GM21515 (cell line): ENCODE measurements around the gene NPY4R2.
"Not testable (repeated sequence)": the region's sequence is repeated elsewhere in the genome, so short reads cannot be mapped to it uniquely, and the experiment has no call there.

Experiments used
- ATAC-seq: cut with Tn5 transposase; IDR thresholded peaks from one replicate; pipeline ENCODE4 v1.9.1; 2021; ENCODE audit not compliant: unreplicated experiment

NPY4R2 gene, protein sequence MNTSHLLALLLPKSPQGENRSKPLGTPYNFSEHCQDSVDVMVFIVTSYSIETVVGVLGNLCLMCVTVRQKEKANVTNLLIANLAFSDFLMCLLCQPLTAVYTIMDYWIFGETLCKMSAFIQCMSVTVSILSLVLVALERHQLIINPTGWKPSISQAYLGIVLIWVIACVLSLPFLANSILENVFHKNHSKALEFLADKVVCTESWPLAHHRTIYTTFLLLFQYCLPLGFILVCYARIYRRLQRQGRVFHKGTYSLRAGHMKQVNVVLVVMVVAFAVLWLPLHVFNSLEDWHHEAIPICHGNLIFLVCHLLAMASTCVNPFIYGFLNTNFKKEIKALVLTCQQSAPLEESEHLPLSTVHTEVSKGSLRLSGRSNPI

DNA sequence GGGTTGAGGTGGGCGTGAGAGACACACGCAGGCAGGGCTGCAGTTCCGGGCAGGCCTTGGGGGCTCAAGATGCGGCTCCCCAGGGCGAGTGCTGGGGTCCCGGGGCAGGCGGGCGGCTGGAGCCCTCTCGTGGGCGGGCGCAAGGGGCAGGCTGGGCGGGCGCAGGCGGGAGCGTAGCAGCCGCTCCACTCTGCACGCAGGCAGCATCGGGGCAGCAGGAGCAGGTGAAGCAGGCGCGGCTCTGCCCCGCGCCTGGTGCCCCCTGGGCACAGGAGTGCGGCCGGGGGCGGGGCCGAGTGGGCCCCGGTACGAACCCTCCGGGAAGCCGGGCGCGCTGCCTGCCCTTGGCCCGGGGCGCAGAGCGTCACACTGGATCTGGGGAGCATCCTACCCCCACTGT lies at the start of gene NPY4R2:
Gene NPY4R2, plus strand, starts transcription at position 188 of the 400 bp plus-strand sequence. CDS start 3,326 bp downstream, outside the sequence.
- ATAC-seq = not testable (repeated sequence)

DNA sequence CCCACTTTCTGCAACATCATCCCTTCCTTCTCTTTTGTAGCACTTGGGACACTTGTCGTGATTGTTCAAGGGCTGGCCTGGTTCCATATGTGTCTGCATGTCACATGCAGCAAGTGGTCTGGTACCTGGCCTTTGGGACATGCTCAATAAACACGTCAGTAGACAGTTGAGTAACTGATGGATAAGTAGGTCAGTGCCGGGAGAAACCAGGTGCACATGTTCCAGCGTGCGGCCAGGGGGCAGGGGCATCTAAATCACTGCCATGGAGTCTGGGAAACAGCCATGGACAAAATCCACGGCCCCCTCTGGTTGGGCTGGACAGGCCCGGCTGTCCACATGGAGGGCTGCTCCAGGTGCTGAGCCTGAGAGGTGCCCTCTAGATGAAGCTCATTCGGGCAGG lies 47.6 kb upstream of the NPY4R2 start:
- not testable (repeated sequence) for ATAC-seq

DNA sequence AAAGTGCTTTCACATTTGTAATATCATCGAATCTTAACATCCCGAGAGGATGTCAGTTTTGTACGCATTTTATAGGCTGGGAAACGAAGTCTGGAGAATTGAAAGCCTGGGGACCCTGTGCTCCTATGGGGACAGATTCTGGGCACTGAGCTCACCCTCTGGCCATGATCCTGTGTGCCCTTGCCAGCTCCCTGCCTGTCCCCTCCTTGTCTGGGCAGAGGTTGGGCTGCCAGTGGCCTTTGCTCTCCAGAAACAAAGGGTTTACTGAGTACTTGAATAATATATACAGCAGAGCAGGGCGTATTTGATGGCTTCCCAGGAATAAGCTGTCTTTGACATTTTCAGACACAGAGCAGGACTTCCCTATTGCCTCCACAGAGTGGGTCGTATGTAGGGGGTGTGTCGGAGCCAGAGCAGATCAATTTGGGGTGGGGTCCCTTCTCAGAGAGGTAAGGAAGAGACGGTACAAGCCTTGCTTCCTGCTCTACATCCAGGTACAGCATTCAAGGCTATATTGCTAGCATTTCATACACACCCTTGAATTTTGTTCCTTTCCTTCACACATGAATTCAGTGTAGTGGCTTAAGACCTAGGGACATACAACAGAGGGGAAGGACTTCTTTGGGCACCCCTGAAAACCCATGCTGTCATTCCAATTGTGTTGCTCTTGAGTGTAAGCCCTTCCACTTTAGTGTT lies 46.8 kb upstream of the NPY4R2 start:
- ATAC-seq = not testable (repeated sequence)

DNA sequence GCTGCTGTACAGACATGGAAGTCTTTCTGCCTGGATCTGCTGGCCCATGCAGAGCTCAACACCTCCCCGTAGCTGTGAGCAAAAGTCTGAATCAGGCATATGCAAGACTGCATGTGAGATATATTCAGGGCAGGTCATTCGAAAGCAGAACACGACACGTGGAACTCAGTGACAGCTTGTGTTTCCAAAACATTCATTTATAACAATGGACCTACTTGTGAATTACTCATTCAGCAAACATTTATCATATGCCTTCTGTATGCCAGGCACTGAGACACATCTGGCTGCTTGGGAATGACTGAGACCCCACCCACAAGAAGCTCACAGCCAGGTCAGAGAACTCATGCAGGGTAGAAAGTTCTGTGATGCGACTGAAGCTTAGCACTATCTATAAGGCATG lies 46.2 kb upstream of the NPY4R2 start:
- ATAC-seq = not testable (repeated sequence)

DNA sequence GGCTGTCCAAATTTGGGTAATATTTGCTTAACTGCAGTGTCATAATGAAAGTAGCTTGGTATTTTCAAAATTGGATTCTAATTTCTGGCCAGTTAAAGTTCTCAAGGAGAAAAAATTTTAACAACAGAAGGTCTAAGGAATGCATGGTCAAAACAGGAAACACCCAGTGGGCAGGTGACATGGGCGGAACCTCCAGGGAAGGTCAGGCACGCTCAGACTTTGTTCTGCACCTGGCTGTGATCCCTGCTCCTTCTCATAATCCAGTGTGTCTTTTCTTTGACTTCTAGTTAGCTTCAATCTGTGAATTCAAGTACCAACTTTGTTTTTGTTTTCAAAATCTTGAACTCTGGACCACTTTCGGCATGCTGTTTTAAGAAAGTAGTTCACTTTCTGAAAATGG lies 34.2 kb upstream of the NPY4R2 start:
- ATAC-seq = not testable (repeated sequence)

DNA sequence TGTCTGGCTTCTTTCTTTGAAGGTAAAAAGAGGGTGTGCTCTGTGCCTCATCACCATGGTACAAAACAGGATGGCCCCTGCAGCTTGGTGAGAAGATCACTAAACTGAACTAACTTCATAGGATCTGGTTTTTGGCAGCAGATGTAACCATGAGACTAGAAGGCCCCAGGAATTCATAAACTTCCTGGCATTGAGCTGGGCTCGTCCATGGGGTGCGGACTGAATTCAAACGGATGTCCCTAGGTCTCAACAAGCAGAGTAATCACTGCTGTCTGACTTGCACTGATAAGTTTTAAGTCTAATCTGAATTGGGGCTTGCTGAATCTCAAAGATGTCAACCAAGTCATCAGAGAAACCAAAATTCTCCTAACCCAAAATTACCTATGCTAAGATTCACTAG lies 33.5 kb upstream of the NPY4R2 start:
- not testable (repeated sequence) for ATAC-seq

DNA sequence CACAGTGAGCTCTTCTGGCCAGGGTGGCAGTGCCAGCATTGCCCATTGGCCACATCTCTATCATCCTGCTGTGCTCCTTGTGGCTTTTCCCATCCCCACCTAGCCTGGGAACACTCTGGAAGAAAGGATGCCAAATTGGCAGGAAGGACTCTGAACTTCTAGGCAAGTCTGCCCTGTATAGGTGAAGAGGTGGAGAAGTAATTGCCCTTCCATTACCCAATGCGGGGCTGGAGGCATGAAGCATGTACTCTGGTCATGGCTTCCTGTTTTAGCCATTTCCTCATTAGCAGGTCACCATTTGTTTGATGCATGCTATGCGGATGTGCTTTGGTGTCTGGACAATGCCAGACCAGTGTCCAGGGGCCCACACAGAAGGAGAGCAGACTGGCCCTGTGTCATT lies 32.1 kb upstream of the NPY4R2 start:
- not testable (repeated sequence) for ATAC-seq

DNA sequence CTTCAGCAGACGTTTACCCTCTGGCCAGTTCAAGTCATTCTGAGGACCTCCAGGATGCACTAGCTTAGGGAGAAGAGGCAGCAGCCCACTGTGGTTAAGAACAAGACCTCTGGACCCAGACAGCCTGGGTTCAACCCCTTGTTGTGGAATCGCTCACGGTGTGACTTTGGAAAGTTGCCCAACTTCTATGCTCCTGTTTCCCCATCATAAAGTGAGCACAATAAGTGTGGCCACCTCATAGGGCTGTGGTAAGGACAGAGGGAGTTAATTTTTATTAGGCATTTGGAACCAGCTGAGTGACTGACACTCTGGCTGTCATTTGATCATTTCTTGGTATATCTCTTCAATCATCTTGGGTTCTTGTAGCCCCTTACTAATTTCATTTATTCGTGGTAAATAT lies 31.6 kb upstream of the NPY4R2 start:
- ATAC-seq = not testable (repeated sequence)

DNA sequence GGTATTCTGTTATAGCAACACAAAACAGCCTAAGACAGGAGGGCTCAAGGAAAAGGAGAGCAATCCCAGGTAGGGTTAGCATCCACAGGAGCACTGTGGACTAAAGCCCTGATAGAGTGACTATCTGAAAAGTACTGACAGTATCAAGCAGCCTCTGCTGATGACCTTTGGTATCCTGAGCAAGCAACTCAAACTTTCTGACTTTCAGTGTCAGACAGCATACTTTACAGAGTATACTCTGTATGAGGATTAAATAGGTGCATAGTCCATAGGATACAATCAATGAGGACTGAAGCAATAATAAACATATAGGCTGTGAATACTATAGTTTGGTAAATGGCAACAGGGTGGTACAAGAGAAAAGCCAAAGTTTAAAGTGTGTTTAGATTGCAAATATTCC lies 27.7 kb upstream of the NPY4R2 start:
- not testable (repeated sequence) for ATAC-seq

DNA sequence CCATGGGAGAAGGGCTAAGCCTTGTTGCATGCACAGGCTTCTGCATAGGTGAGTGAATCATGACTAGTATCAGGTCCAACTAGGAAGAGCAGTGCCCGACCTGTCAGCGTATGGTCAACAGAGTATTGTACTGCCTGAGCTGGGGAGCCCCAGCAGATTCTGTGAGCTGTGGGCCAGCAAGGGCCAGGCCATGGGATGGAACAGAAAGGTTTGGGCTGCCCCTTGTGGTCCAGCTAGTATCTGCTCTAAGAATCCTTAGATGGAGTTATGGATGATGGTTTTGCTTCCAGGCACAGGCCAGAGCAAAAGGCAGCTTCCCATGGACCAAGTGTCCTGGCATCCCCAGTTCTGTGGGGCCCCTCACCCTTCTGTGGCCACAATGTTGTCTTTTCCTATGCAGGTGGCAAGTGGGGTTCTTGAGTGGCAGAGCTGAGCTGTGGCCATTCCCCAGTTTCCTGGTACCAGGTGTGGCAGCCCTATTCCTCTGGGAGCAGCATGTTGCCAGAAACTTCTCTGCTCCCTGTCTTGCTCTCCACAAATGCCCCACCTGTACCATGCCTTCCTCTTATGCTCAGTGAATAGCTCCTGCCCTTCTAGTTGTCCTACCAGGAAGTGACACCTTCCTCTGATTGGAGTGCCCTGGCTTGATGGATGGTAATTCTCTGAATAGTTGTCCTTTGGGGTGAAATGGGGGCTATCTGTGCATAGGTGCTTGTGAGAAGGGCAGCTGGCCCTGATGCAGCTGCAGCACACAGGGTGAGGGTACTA lies 25.8 kb upstream of the NPY4R2 start:
- not testable (repeated sequence) for ATAC-seq

DNA sequence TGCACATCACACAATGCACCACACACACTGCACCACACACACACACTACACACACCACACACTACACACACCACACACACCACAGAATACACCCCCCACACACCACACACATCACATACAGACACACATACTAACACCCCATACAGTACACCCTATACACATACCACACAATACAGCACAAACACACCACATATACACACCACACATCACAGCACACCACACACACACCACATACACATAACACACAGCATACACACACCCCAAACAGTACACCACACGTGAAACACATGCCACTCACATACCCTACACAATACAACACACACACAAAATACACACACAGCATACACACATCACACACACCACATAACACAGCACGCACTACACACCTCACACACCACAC lies 23.9 kb upstream of the NPY4R2 start:
- ATAC-seq = not testable (repeated sequence)

DNA sequence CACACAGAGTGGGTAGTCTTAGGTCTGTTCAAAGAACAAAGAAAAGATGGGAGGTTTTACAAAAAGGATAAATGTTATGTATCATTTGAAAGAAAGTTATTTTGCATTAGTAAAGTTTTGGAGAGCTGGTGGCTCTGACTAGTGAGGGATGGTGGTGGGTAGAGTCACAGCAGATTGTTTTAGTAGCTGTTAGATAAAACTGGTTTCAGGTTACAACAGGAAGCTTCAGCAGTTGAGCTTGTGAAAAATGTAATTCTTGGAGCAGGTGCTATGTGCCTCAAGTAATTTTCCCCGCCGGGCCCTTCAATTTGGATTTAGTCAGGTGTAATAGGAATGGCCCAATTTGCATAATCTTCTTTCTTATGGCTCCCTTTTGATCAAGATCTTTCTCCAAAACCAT lies 20.6 kb upstream of the NPY4R2 start:
- ATAC-seq = not testable (repeated sequence)

DNA sequence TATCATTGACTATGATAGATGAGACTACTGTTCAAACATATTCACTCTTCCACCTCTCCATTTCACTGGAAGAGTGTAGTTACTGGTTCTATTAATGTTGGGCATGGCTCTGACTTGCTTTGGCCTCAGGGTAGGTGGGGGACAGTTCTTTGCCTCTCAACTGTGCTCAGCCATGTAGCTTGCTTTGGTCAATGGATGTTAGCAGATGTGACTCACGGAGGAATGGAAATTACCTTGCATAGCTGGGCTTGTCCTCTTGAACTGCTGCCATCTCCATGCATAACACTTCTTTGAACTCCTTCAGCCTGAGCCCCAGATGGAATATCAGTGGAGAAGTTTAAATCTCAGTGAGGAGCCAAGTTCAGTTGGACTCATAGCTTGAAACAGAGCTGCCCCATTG lies 9.1 kb upstream of the NPY4R2 start:
- not testable (repeated sequence) for ATAC-seq

DNA sequence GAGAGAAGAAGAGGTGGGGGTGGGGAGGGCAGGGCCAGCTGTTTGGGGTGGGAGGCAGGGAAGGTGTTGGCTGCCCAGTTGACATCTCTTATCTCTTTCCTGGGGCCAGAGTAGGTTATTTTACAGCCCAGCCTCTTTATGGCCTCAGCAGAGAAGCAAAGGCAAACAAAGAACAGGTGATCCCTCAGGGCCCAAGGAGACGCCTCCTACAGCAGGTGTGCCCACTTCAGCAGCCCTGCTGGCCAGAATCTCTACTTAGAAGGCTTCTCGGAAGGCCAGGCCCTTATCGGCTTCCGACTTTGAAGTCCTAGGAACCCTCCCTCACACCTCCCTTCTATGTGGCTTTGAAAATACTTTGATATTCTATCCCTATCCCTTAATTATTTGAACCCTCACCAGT lies 8.0 kb upstream of the NPY4R2 start:
- ATAC-seq = not testable (repeated sequence)

DNA sequence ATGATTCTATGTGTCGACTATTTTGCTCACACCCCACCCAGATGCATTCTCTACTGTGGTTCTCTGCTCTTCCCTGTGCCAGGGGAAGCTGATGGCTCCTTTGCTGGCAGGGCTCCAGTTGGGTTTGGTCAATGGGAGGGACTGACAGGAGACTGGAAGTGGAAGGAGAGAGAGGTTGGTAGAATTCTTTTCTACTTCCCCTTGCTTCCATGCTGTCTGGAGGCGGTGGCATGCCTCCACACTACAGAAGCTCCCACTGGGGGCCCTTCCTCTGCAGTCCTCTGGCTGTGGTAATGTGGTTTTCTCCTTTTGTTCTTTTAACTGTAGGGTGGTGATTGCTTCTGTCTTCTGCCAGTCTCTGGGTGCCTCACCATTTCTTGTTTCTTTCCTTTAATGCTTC lies 4.4 kb upstream of the NPY4R2 start:
- not testable (repeated sequence) for ATAC-seq

DNA sequence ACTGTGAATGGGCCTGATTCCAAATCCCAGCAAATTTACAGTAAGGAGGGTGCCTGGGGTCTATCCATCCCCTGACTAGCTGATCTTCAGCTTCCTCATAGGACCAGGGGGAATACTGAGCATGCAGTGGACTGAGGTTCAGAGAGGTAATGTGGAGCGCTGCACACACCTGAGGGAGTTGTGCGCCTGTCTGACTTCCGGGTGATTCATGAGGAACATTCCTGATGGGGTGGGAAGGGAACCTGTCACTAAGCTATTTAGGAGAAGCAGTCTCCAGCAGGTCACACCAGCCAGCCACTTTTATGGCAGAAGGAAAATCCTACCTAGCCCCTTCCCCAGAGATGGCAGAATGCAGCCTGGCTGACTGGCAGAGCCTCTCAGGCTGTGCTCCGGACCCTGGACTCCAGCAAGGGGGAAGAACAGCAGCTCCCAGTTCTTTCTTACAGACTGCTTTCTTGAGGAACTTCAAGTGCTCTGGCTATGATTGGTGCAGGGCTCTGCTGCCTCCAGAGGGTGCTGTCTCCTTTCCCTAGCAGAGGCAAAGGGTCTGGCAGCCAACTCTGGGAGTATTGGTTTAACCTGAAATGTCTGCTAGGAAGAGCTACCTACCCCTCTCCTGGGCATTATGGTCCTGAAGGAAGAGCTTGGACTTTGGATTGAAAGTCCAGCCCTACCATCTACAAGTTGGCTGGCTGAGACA lies 2.5 kb upstream of the NPY4R2 start:
- ATAC-seq = not testable (repeated sequence)

DNA sequence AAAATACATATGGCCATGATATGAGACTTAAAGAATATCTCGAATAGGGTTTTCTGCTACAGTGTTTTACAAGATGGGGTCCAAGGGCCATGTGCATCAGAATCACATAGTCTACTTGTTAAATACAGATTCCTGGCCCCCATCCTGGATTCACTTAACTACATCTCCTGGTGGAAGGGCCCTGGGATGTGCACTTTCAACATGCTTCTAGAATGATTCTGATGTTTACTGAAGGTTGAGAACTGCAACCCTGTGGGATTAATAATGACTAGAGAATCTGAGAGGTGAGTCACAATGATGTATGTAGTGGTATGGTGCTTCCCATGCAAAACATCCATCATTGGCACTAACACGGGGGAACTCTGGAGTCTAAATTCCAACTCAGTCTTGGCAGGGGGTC lies 2.1 kb downstream of the NPY4R2 start:
- ATAC-seq = not testable (repeated sequence)

DNA sequence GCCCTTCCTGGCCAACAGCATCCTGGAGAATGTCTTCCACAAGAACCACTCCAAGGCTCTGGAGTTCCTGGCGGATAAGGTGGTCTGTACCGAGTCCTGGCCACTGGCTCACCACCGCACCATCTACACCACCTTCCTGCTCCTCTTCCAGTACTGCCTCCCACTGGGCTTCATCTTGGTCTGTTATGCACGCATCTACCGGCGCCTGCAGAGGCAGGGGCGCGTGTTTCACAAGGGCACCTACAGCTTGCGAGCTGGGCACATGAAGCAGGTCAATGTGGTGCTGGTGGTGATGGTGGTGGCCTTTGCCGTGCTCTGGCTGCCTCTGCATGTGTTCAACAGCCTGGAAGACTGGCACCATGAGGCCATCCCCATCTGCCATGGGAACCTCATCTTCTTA lies 4.0 kb downstream of the NPY4R2 start:
- ATAC-seq = not testable (repeated sequence)

DNA sequence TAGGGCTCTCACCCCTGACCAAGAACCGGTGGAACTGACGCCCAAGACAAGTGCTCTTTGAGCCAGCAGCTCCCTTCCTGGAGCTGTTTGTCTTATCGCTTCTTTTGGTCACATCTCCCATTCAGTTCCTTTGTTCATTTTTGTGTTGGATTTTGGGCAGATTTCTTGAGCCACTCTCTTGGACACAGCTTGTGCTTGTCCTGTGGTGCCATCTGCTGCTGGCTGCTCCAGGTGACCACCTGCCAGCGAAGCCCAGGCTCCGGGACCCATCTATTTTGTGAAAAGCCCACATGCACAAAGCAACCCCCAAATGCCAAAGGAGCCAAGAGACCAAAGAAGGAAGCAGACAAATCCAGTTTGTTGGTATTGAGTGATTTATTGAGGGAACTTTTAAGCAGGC lies 6.2 kb downstream of the NPY4R2 start:
- ATAC-seq = not testable (repeated sequence)

DNA sequence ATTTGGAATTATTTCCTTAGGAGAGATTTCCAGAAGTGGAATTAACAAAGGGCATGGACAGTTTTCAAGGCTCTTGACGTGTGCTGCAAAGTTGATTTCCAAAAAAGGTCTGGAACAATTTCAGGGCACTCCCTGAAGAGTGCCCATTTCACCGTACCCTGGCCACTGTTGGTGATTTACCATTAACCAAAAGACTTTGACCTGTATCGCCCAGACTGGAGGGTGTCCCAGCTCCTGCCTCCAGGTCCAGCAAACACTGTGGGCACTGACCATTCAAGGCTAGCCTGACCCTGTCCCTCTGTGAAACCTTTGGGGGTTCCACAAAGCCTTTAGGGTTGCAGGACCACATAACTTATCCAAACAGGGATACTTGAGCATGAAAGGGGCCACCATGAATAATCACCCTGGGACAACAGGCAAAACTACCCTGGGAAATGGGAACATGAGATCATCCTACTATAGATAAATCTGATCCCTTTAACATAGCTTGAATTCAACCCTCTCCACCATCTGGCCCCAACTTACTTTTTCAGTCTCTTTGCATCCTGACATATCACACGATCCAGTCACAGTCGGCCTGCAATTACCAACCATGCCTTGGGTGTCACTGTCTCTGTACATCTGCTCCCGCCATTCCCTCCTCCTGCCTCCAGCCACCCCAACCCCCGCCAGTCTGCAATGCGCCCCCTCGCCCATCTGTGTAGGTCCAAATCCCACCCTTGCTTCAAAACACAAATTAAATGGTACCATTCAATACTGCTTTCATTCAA lies 8.9 kb downstream of the NPY4R2 start:
- ATAC-seq = not testable (repeated sequence)
